ENCODE data around the gene CMTM5.

DNA sequence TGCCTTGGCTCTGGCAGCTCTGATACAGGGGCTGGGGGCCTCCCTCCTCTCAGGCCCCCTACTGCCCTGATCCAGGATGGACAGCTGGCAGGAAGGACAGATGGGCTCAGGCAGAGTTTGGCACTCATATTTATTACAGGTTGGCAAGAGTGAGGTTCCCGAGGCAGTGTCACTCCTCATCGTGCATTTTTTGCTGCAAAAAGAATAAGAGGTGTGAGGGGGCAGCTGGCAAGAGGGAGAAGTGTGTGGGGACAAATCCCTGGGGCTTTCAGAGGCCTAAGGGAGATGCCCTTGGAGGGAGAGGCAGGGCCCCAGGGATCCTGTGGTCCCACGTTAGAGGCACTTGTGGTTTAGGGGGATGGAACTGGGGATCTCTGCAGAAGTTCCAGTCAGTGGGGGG lies 5.0 kb downstream of the CMTM5 start:
- TF ChIP-seq CTCF (conservative IDR thresholded peaks at IDR 0.05; ENCODE audit: low read length) (no peak), EZH2phosphoT487 (IDR thresholded peaks at IDR 0.05; ENCODE audit: borderline replicate concordance) (no peak)

Data from Loucy (cell line).